GM12878 (cell line): ENCODE measurements around the gene OPRM1. TPM values are rescaled to one million over a fixed set of nuclear protein-coding genes. Genes with fewer than 3 reads are reported as not detected.

Source experiments
- ATAC-seq: fragments of 200-7000 bp; cut with Tn5 transposase; 3 replicates; pipeline ENCODE4 v1.9.1; 2020; ENCODE audit warnings: mild to moderate bottlenecking, moderate library complexity
- BruUV-seq: library from RNA; stranded (reverse); fragments of 400-500 nt; replicated peaks from 2 replicates; lab custom pipeline; 2021; lab: Mats Ljungman, UMichigan
- CTCF ChIA-PET: fragments of 300-600 bp; sonication (Branson Sonifier 250); formaldehyde crosslinking; extraction: SDS; loops from one replicate; lab custom pipeline; 2021; ENCODE audit warnings: inconsistent platforms; lab: Yijun Ruan, JAX
- POLR2A ChIA-PET: fragments of 350-600 bp; formaldehyde crosslinking; extraction: SDS; loops from one replicate; lab custom pipeline; 2021; ENCODE audit warnings: inconsistent platforms; lab: Charles Lee
- RAD21 ChIA-PET: fragments of 300-600 bp; sonication (Branson Sonifier 250); formaldehyde crosslinking; loops from one replicate; lab custom pipeline; 2023; ENCODE audit warnings: antibody characterized with exemption; ENCODE audit not compliant: unreplicated experiment; lab: Charles Lee
- SMC1A ChIA-PET: fragments of 300-600 bp; sonication (Branson Sonifier 250); formaldehyde crosslinking; loops from one replicate; lab custom pipeline; 2023; ENCODE audit not compliant: unreplicated experiment, uncharacterized antibody; lab: Charles Lee
- DNase-seq: peaks from one replicate; pipeline ENCODE4 v3.0.0-alpha.2; 2011; ENCODE audit warnings: low read depth, low spot score
- FAIRE-seq: peaks from 3 replicates; lab custom pipeline; 2011; peaks lifted over from hg19 to GRCh38; lab: Jason Lieb, UNC
- H2AFZ ChIP-seq: 2 replicates; pipeline ENCODE4 v1.6.0; 2011; ENCODE audit warnings: low read depth, low read length, control low read depth; ENCODE audit not compliant: control insufficient read depth
- H3K27ac ChIP-seq: 2 replicates; pipeline ENCODE4 v1.5.1; 2011; ENCODE audit warnings: control low read depth; ENCODE audit not compliant: control insufficient read depth, insufficient read depth
- H3K27me3 ChIP-seq, 2 experiments: replicated peaks in 1 of 2; 2 replicates each; pipeline versions ENCODE4 v1.6.0 to v1.6.1; 2011; ENCODE audit warnings: low read length in 1 of 2; ENCODE audit not compliant: control insufficient read depth in 2 of 2, insufficient read depth in 2 of 2
- H3K36me3 ChIP-seq, 2 experiments: 2 replicates each; pipeline ENCODE4 v1.5.1; 2011; ENCODE audit warnings: low read length in 1 of 2; ENCODE audit not compliant: control insufficient read depth in 2 of 2, insufficient read depth in 2 of 2
- H3K4me1 ChIP-seq: 2 replicates; pipeline ENCODE4 v1.6.1; 2011; ENCODE audit warnings: mild to moderate bottlenecking, low read length, moderate library complexity, mixed read lengths; ENCODE audit not compliant: control insufficient read depth, insufficient read depth
- H3K4me2 ChIP-seq: 2 replicates; pipeline ENCODE4 v1.6.0; 2011; ENCODE audit warnings: control low read depth; ENCODE audit not compliant: control insufficient read depth, insufficient read depth
- H3K4me3 ChIP-seq: fragments of 200-600 bp; sonication (generic); 2 replicates; pipeline ENCODE4 v1.5.1; 2016
- H3K79me2 ChIP-seq: 2 replicates; pipeline ENCODE4 v1.6.0; 2011; ENCODE audit warnings: low read length; ENCODE audit not compliant: control insufficient read depth, insufficient read depth
- H3K9ac ChIP-seq: 2 replicates; pipeline ENCODE4 v1.8.0; 2011; ENCODE audit warnings: low read length, control low read depth, mixed read lengths; ENCODE audit not compliant: control insufficient read depth, insufficient read depth
- H3K9me3 ChIP-seq: replicated peaks from 3 replicates; pipeline ENCODE4 v1.5.1; 2011; ENCODE audit warnings: mild to moderate bottlenecking, low read length; ENCODE audit not compliant: control insufficient read depth, insufficient read depth
- H4K20me1 ChIP-seq: 2 replicates; pipeline ENCODE4 v1.6.0; 2011; ENCODE audit not compliant: control insufficient read depth, insufficient read depth
- BCL11A ChIP-seq: IDR thresholded peaks from 2 replicates; pipeline ENCODE4 v1.6.1; 2011; ENCODE audit warnings: low read depth, low read length
- BMI1 ChIP-seq: fragments of 450-650 bp; IDR thresholded peaks from 2 replicates; pipeline ENCODE4 v1.6.1; 2016; ENCODE audit warnings: mild to moderate bottlenecking, moderate library complexity, borderline replicate concordance
- DPF2 ChIP-seq: fragments of 450-650 bp; IDR thresholded peaks from 2 replicates; pipeline ENCODE4 v1.6.1; 2017; ENCODE audit warnings: mild to moderate bottlenecking
- FOS ChIP-seq: IDR thresholded peaks from 3 replicates; pipeline ENCODE4 v1.6.1; 2011; ENCODE audit warnings: borderline replicate concordance; ENCODE audit not compliant: insufficient read length; ENCODE audit errors: extremely low read depth
- HCFC1 ChIP-seq: fragments of 150-350 bp; IDR thresholded peaks from 2 replicates; pipeline ENCODE4 v1.6.1; 2014; ENCODE audit warnings: low read length
- HDAC2 ChIP-seq: fragments of 200-600 bp; sonication (generic); IDR thresholded peaks from 2 replicates; pipeline ENCODE4 v1.6.1; 2017
- KLF5 ChIP-seq: fragments of 450-650 bp; IDR thresholded peaks from 2 replicates; pipeline ENCODE4 v1.6.1; 2014; ENCODE audit warnings: mild to moderate bottlenecking; ENCODE audit not compliant: partially characterized antibody
- MTA2 ChIP-seq: fragments of 450-650 bp; IDR thresholded peaks from 2 replicates; pipeline ENCODE4 v1.6.1; 2016; ENCODE audit warnings: low read depth, mild to moderate bottlenecking, moderate library complexity
- RCOR1 ChIP-seq: conservative IDR thresholded peaks from 2 replicates; pipeline ENCODE4 v1.6.1; 2012; ENCODE audit warnings: low read depth, low read length, improper control_type of control experiment
- RELB ChIP-seq: fragments of 450-650 bp; IDR thresholded peaks from 2 replicates; pipeline ENCODE4 v1.6.1; 2017; ENCODE audit warnings: low read depth, mild to moderate bottlenecking, moderate library complexity
- SPI1 ChIP-seq: IDR thresholded peaks from 2 replicates; pipeline ENCODE4 v1.6.1; 2011; ENCODE audit warnings: low read depth, mild to moderate bottlenecking, low read length, moderate library complexity, borderline replicate concordance; ENCODE audit not compliant: insufficient read depth
- WRNIP1 ChIP-seq: IDR thresholded peaks from 2 replicates; pipeline ENCODE4 v1.6.1; 2011; ENCODE audit warnings: low read depth, low read length, improper control_type of control experiment, borderline replicate concordance
- ZBED1 ChIP-seq: IDR thresholded peaks from 2 replicates; pipeline ENCODE4 v1.6.1; 2016; ENCODE audit warnings: borderline replicate concordance
- WGBS: methylation state at CpG from one replicate; pipeline ENCODE4 v1.1.6; 2016; ENCODE audit warnings: low lambda C conversion rate; ENCODE audit not compliant: insufficient replicate concordance, insufficient coverage; ENCODE audit errors: missing lambda C conversion rate; 5-methylcytosine and 5-hydroxymethylcytosine counted together
- in situ Hi-C: fragments of 300-500 bp; cut with MboI; formaldehyde crosslinking; loops from 9 replicates; pipeline ENCODE4 v1.14.3; 2018; ENCODE audit warnings: mixed read lengths
- intact Hi-C: fragments of 100-400 bp; cut with micrococcal nuclease; formaldehyde crosslinking; loops from one replicate; pipeline ENCODE4 v1.14.2; 2022; ENCODE audit not compliant: unreplicated experiment
- polyA plus RNA-seq, 11 experiments: library from polyadenylated mRNA; depleted of rRNA in 4 of 11; unstranded in 6 of 11; stranded (reverse) in 5 of 11; fragments of >200 nt; fragmentation: Nextera tagmentation in 4 of 11; fragmentation: Illumina TruSeq in 1 of 11; extraction: Ambion mirVana in 4 of 11; extraction: Trizol in 1 of 11; gene quantifications; 1 replicate in 1 of 11; 2 replicates in 10 of 11; pipeline versions ENCODE4 v1.2.1 to v1.2.3, GENCODE V29; 2011 to 2016; ENCODE audit warnings: inconsistent platforms in 2 of 11, missing spikeins in 2 of 11, low read depth in 1 of 11
- total RNA-seq, 4 experiments: library from RNA; depleted of rRNA in 3 of 4; stranded (reverse); fragments of >200 nt in 3 of 4; fragmentation: Illumina TruSeq in 1 of 4; extraction: Trizol in 1 of 4; gene quantifications; 2 replicates each; pipeline versions ENCODE4 v1.2.1 to v1.2.3, GENCODE V29; 2013 to 2021
- TF ChIP-seq, protein P1 (sequence below): fragments of 450-650 bp; IDR thresholded peaks from 2 replicates; pipeline ENCODE4 v1.6.1; 2016; ENCODE audit warnings: mild to moderate bottlenecking, moderate library complexity, borderline replicate concordance
- TF ChIP-seq, protein P2 (sequence below): IDR thresholded peaks from 2 replicates; pipeline ENCODE4 v1.6.1; 2012; ENCODE audit warnings: mild to moderate bottlenecking, low read depth, low read length

OPRM1 gene
- total and polyA plus RNA-seq, 10 of the 15 experiments (the other 5 are each of a cell fraction or from before 2014, with no cell fraction given): not detected

GRCh38 chr6:154086510-154086909 lies 47.5 kb downstream of the OPRM1 start (continued):
- TF ChIP-seq, protein P1, sequence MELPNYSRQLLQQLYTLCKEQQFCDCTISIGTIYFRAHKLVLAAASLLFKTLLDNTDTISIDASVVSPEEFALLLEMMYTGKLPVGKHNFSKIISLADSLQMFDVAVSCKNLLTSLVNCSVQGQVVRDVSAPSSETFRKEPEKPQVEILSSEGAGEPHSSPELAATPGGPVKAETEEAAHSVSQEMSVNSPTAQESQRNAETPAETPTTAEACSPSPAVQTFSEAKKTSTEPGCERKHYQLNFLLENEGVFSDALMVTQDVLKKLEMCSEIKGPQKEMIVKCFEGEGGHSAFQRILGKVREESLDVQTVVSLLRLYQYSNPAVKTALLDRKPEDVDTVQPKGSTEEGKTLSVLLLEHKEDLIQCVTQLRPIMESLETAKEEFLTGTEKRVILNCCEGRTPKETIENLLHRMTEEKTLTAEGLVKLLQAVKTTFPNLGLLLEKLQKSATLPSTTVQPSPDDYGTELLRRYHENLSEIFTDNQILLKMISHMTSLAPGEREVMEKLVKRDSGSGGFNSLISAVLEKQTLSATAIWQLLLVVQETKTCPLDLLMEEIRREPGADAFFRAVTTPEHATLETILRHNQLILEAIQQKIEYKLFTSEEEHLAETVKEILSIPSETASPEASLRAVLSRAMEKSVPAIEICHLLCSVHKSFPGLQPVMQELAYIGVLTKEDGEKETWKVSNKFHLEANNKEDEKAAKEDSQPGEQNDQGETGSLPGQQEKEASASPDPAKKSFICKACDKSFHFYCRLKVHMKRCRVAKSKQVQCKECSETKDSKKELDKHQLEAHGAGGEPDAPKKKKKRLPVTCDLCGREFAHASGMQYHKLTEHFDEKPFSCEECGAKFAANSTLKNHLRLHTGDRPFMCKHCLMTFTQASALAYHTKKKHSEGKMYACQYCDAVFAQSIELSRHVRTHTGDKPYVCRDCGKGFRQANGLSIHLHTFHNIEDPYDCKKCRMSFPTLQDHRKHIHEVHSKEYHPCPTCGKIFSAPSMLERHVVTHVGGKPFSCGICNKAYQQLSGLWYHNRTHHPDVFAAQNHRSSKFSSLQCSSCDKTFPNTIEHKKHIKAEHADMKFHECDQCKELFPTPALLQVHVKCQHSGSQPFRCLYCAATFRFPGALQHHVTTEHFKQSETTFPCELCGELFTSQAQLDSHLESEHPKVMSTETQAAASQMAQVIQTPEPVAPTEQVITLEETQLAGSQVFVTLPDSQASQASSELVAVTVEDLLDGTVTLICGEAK: no peak
- TF ChIP-seq SPI1: no peak
- TF ChIP-seq, all 136 proteins: peak for 0

DNA sequence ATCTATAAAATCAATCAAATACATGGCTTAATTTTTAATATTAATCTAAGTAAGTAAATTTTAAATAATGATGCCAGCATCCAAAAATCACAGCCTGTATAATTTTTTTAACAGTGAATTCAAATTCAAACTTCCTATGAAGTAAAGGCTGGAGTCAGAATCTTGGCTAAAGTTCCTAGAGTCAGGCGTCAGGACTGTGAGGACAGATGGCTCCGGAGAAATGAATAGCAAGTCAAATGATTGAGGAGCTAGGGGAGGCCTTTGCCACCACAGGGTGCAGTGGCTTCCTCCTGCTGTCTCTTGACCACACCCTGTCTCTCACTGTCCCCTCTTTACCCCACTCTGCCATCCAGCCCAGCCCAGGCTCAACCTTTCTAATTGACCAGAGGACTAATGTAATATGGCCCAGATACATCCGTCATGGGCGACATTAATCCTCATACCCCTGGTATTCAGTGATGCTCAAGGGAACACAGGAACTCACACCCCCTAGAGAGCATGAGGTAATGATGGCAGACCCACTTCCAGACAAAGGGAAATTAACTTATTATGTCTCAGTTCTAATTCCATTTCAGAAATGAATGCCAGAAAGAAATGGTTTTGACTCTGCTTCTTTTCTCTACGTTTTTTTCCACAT lies 53.4 kb downstream of the OPRM1 start:
- 29% methylated on average over 5 of the region's 5 CpGs for WGBS
- no peak overlapping the region for H2AFZ ChIP-seq
- no peak for FAIRE-seq
- SMC1A ChIA-PET: interaction anchor here (0.6 kb wide), 1 partner anchor 267 kb away, joined by 3 read pairs; no protein-coding TSS in a partner anchor
- BruUV-seq: no TSS peak
- no peak overlapping the region for H3K4me2 ChIP-seq
- no peak overlapping the region for H3K4me3 ChIP-seq
- intact Hi-C loops: no loop called here
- H3K4me1 ChIP-seq: no peaks in the 10 kb centered on the region
- no peak for DNase-seq
- in situ Hi-C loops: no loop called here
- POLR2A ChIA-PET: no interaction called here
- CTCF ChIA-PET: no interaction called here
- no peak overlapping the region for H3K27ac ChIP-seq
- no peaks in the 10 kb centered on the region for H3K9me3 ChIP-seq
- H3K9ac ChIP-seq: no peak overlapping the region
- H3K27me3 ChIP-seq: no peaks in the 10 kb centered on the region
- H4K20me1 ChIP-seq: no peaks in the 10 kb centered on the region
- no peak for ATAC-seq
- no peaks in the 10 kb centered on the region for H3K79me2 ChIP-seq
- RAD21 ChIA-PET: no interaction called here
- H3K36me3 ChIP-seq: no peaks in the 10 kb centered on the region
- no peak for TF ChIP-seq FOS
- TF ChIP-seq KLF5: no peak
- no peak for TF ChIP-seq WRNIP1
- TF ChIP-seq BCL11A: no peak
- no peak for TF ChIP-seq DPF2
- TF ChIP-seq ZBED1: no peak
- TF ChIP-seq, protein P2, sequence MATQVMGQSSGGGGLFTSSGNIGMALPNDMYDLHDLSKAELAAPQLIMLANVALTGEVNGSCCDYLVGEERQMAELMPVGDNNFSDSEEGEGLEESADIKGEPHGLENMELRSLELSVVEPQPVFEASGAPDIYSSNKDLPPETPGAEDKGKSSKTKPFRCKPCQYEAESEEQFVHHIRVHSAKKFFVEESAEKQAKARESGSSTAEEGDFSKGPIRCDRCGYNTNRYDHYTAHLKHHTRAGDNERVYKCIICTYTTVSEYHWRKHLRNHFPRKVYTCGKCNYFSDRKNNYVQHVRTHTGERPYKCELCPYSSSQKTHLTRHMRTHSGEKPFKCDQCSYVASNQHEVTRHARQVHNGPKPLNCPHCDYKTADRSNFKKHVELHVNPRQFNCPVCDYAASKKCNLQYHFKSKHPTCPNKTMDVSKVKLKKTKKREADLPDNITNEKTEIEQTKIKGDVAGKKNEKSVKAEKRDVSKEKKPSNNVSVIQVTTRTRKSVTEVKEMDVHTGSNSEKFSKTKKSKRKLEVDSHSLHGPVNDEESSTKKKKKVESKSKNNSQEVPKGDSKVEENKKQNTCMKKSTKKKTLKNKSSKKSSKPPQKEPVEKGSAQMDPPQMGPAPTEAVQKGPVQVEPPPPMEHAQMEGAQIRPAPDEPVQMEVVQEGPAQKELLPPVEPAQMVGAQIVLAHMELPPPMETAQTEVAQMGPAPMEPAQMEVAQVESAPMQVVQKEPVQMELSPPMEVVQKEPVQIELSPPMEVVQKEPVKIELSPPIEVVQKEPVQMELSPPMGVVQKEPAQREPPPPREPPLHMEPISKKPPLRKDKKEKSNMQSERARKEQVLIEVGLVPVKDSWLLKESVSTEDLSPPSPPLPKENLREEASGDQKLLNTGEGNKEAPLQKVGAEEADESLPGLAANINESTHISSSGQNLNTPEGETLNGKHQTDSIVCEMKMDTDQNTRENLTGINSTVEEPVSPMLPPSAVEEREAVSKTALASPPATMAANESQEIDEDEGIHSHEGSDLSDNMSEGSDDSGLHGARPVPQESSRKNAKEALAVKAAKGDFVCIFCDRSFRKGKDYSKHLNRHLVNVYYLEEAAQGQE: no peak
- no peak for TF ChIP-seq RELB
- no peak for TF ChIP-seq MTA2
- TF ChIP-seq RCOR1: no peak
- TF ChIP-seq HDAC2: no peak
- TF ChIP-seq BMI1: no peak
- TF ChIP-seq HCFC1: no peak
